CD8-positive, alpha-beta memory T cell (primary cell): ENCODE results near the gene PHACTR2. TPM values are rescaled to one million over a fixed set of nuclear protein-coding genes. Genes with fewer than 3 reads are reported as not detected.
A peak's percentile ranks its signal among the peaks of the same experiment; 100 is the strongest.

Experiments
- CTCF ChIA-PET: fragments of 350-600 bp; sonication (Branson Sonifier 250); formaldehyde crosslinking; loops from one replicate; lab custom pipeline; 2021; ENCODE audit warnings: antibody characterized with exemption; lab: Charles Lee
- POLR2A ChIA-PET: fragments of 350-600 bp; sonication (Branson Sonifier 250); formaldehyde crosslinking; loops from one replicate; lab custom pipeline; 2021; ENCODE audit warnings: antibody characterized with exemption; lab: Charles Lee
- DNase-seq, 5 donors: peaks; one replicate each; pipeline versions ENCODE4 v3.0.0 to v3.0.0-alpha.2; 2020 to 2022; ENCODE audit warnings: mixed read lengths in 1 of 5
- H3K27ac ChIP-seq: one replicate; pipeline ENCODE4 v1.7.0; 2013; ENCODE audit warnings: low read depth, mild to moderate bottlenecking, low read length, moderate library complexity
- H3K27me3 ChIP-seq: 2 replicates; pipeline ENCODE4 v1.7.0; 2013; ENCODE audit warnings: low read length, mild to moderate bottlenecking; ENCODE audit not compliant: insufficient read depth, poor library complexity, severe bottlenecking
- H3K36me3 ChIP-seq: 2 replicates; pipeline ENCODE4 v1.7.0; 2013; ENCODE audit warnings: mild to moderate bottlenecking, low read length, moderate library complexity; ENCODE audit not compliant: insufficient read depth
- H3K4me1 ChIP-seq: 2 replicates; pipeline ENCODE4 v1.7.0; 2013; ENCODE audit warnings: mild to moderate bottlenecking, low read length, moderate library complexity; ENCODE audit not compliant: insufficient read depth
- H3K4me3 ChIP-seq: 2 replicates; pipeline ENCODE4 v1.7.0; 2013; ENCODE audit warnings: mild to moderate bottlenecking, low read length
- H3K9me3 ChIP-seq: 2 replicates; pipeline ENCODE4 v1.7.0; 2013; ENCODE audit warnings: mild to moderate bottlenecking, low read length
- H3K27ac Mint-ChIP-seq, 8 donors: one replicate each; pipeline ENCODE4 v1.8.0; 2020 to 2021; ENCODE audit warnings: mixed read lengths in 8 of 8, mild to moderate bottlenecking in 6 of 8, inconsistent platforms in 3 of 8, moderate library complexity in 3 of 8
- H3K27me3 Mint-ChIP-seq, 2 donors: one replicate each; pipeline ENCODE4 v1.8.0; 2020 to 2021; ENCODE audit warnings: mixed read lengths in 2 of 2, mild to moderate bottlenecking in 1 of 2, moderate library complexity in 1 of 2
- H3K36me3 Mint-ChIP-seq, 3 donors: one replicate each; pipeline ENCODE4 v1.8.0; 2020 to 2021; ENCODE audit warnings: mixed read lengths in 3 of 3, inconsistent platforms in 1 of 3, mild to moderate bottlenecking in 1 of 3
- H3K4me1 Mint-ChIP-seq, 3 donors: one replicate each; pipeline ENCODE4 v1.8.0; 2020 to 2021; ENCODE audit warnings: mixed read lengths in 3 of 3, inconsistent platforms in 1 of 3, mild to moderate bottlenecking in 1 of 3
- H3K4me3 Mint-ChIP-seq, 7 donors: one replicate each; pipeline ENCODE4 v1.8.0; 2020 to 2021; ENCODE audit warnings: mixed read lengths in 7 of 7, mild to moderate bottlenecking in 6 of 7, moderate library complexity in 4 of 7, inconsistent platforms in 2 of 7
- H3K9me3 Mint-ChIP-seq, 5 donors: one replicate each; pipeline ENCODE4 v1.8.0; 2020 to 2022; ENCODE audit warnings: mixed read lengths in 5 of 5, mild to moderate bottlenecking in 3 of 5, moderate library complexity in 2 of 5, inconsistent platforms in 1 of 5
- polyA plus RNA-seq: library from polyadenylated mRNA; unstranded; fragments of 300-500 nt; fragmentation: Illumina TruSeq; gene quantifications from one replicate; pipeline ENCODE4 v1.2.3, GENCODE V29; 2021
- total RNA-seq, 2 experiments: library from RNA; stranded (reverse); gene quantifications; one replicate each; pipeline ENCODE4 v1.2.3, GENCODE V29; 2021

Gene PHACTR2
- total and polyA plus RNA-seq, 3 experiments from 2014 or later = 27.8 to 42.1 (median 29.1) TPM

- peaks cover 0 to 4% (median 0%) of the 10 kb centered on the region in 3 donors for H3K4me1 Mint-ChIP-seq
- H3K27me3 ChIP-seq = no peaks in the 10 kb centered on the region
- H3K27ac Mint-ChIP-seq = peak overlapping the region in 2 of 8 donors; percentile 7 to 18
- H3K27ac ChIP-seq = no peak overlapping the region
- no peaks in the 10 kb centered on the region for H3K27me3 Mint-ChIP-seq
- no peak overlapping the region for H3K4me3 Mint-ChIP-seq
- H3K4me3 ChIP-seq = no peak overlapping the region
- H3K4me1 ChIP-seq = no peaks in the 10 kb centered on the region
- no peaks in the 10 kb centered on the region for H3K9me3 Mint-ChIP-seq
- no peaks in the 10 kb centered on the region for H3K9me3 ChIP-seq
- ChIA-PET CTCF (no interaction called here), POLR2A (no interaction called here)
- no peak for DNase-seq
- H3K36me3 Mint-ChIP-seq = peaks cover 3 to 59% (median 25%) of the 10 kb centered on the region in 3 donors
- H3K36me3 ChIP-seq = no peaks in the 10 kb centered on the region
These were observed 88.4 kb downstream of the PHACTR2 start for GRCh38 chr6:143766185-143766553.

- Mint-ChIP-seq H3K27me3 (no peaks in the 10 kb centered on the region), H3K9me3 (no peaks in the 10 kb centered on the region), H3K4me3 (no peak overlapping the region), H3K36me3 (peaks cover 6 to 60% (median 26%) of the 10 kb centered on the region in 3 donors), H3K4me1 (peaks cover 0 to 4% (median 0%) of the 10 kb centered on the region in 3 donors), H3K27ac (peak overlapping the region in 2 of 8 donors; percentile 5 to 70)
- CTCF ChIA-PET = no interaction called here
- Histone ChIP-seq H3K36me3 (no peaks in the 10 kb centered on the region), H3K4me3 (no peak overlapping the region), H3K27ac (no peak overlapping the region), H3K27me3 (no peaks in the 10 kb centered on the region), H3K4me1 (no peaks in the 10 kb centered on the region), H3K9me3 (no peaks in the 10 kb centered on the region)
- no peak for DNase-seq
- POLR2A ChIA-PET = no interaction called here
These were observed 89.7 kb downstream of the PHACTR2 start for GRCh38 chr6:143767433-143767832.

- Mint-ChIP-seq H3K9me3 (no peaks in the 10 kb centered on the region), H3K27ac (peak overlapping the region in 2 of 8 donors; percentile 39 to 78), H3K4me1 (no peaks in the 10 kb centered on the region), H3K36me3 (peaks cover 16 to 66% (median 31%) of the 10 kb centered on the region in 3 donors), H3K27me3 (no peaks in the 10 kb centered on the region), H3K4me3 (no peak overlapping the region)
- H3K36me3 ChIP-seq = peaks cover 6% of the 10 kb centered on the region
- DNase-seq = no peak
- H3K4me1 ChIP-seq = no peaks in the 10 kb centered on the region
- no peak overlapping the region for H3K4me3 ChIP-seq
- no peak overlapping the region for H3K27ac ChIP-seq
- no peaks in the 10 kb centered on the region for H3K27me3 ChIP-seq
- POLR2A ChIA-PET = no interaction called here
- CTCF ChIA-PET = interaction anchor here (1.1 kb wide), 1 partner anchor 8 kb away, joined by 3 read pairs; no protein-coding TSS in a partner anchor
- H3K9me3 ChIP-seq = no peaks in the 10 kb centered on the region
These were observed 94.6 kb downstream of the PHACTR2 start for GRCh38 chr6:143772116-143773086.

GRCh38 chr6:143773506-143774150 lies 95.9 kb downstream of the PHACTR2 start:
- Histone ChIP-seq H3K4me3 (no peak overlapping the region), H3K27me3 (no peaks in the 10 kb centered on the region), H3K27ac (no peak overlapping the region), H3K4me1 (no peaks in the 10 kb centered on the region), H3K36me3 (peaks cover 6% of the 10 kb centered on the region), H3K9me3 (no peaks in the 10 kb centered on the region)
- peaks cover 16 to 65% (median 32%) of the 10 kb centered on the region in 3 donors for H3K36me3 Mint-ChIP-seq
- no peak for DNase-seq
- CTCF ChIA-PET = interaction anchor here (1.0 kb wide), 1 partner anchor 10 kb away, joined by 3 read pairs; no protein-coding TSS in a partner anchor
- H3K27ac Mint-ChIP-seq = peak overlapping the region in 2 of 8 donors; percentile 14 to 21
- no peaks in the 10 kb centered on the region for H3K4me1 Mint-ChIP-seq
- H3K27me3 Mint-ChIP-seq = no peaks in the 10 kb centered on the region
- H3K4me3 Mint-ChIP-seq = no peak overlapping the region
- H3K9me3 Mint-ChIP-seq = no peaks in the 10 kb centered on the region
- POLR2A ChIA-PET = no interaction called here

- Mint-ChIP-seq H3K36me3 (peaks cover 16 to 66% (median 32%) of the 10 kb centered on the region in 3 donors), H3K4me1 (peaks cover 0 to 5% (median 0%) of the 10 kb centered on the region in 3 donors), H3K27me3 (no peaks in the 10 kb centered on the region), H3K9me3 (no peaks in the 10 kb centered on the region), H3K4me3 (no peak overlapping the region), H3K27ac (no peak overlapping the region)
- no peak for DNase-seq
- Histone ChIP-seq H3K9me3 (no peaks in the 10 kb centered on the region), H3K4me3 (no peak overlapping the region), H3K27ac (no peak overlapping the region), H3K4me1 (no peaks in the 10 kb centered on the region), H3K36me3 (peaks cover 6% of the 10 kb centered on the region), H3K27me3 (no peaks in the 10 kb centered on the region)
- CTCF ChIA-PET = no interaction called here
- POLR2A ChIA-PET = no interaction called here
These were observed 96.6 kb downstream of the PHACTR2 start for GRCh38 chr6:143774347-143774746.

- H3K4me1 Mint-ChIP-seq = peaks cover 0 to 5% (median 0%) of the 10 kb centered on the region in 3 donors
- CTCF ChIA-PET = no interaction called here
- H3K36me3 ChIP-seq = peaks cover 6% of the 10 kb centered on the region
These were observed 97.6 kb downstream of the PHACTR2 start for GRCh38 chr6:143775336-143775735.

GRCh38 chr6:143778926-143779325 lies 101.2 kb downstream of the PHACTR2 start:
- Histone ChIP-seq H3K27me3 (no peaks in the 10 kb centered on the region), H3K36me3 (peaks cover 5% of the 10 kb centered on the region), H3K27ac (no peak overlapping the region), H3K4me3 (no peak overlapping the region), H3K4me1 (no peaks in the 10 kb centered on the region), H3K9me3 (no peaks in the 10 kb centered on the region)
- no peak overlapping the region for H3K4me3 Mint-ChIP-seq
- peak overlapping the region in 4 of 8 donors; percentile 23 to 69 (median 55) for H3K27ac Mint-ChIP-seq
- H3K4me1 Mint-ChIP-seq = peaks cover 0 to 5% (median 0%) of the 10 kb centered on the region in 3 donors
- H3K36me3 Mint-ChIP-seq = peaks cover 20 to 71% (median 31%) of the 10 kb centered on the region in 3 donors
- ChIA-PET POLR2A (no interaction called here), CTCF (no interaction called here)
- no peaks in the 10 kb centered on the region for H3K27me3 Mint-ChIP-seq
- no peak for DNase-seq
- H3K9me3 Mint-ChIP-seq = no peaks in the 10 kb centered on the region

More at GRCh38 chr6:143775336-143775735, 97.6 kb downstream of the PHACTR2 start:
- Histone ChIP-seq H3K9me3 (no peaks in the 10 kb centered on the region), H3K4me1 (no peaks in the 10 kb centered on the region), H3K4me3 (no peak overlapping the region), H3K27me3 (no peaks in the 10 kb centered on the region), H3K27ac (no peak overlapping the region)
- no peak overlapping the region for H3K4me3 Mint-ChIP-seq
- peaks cover 19 to 66% (median 30%) of the 10 kb centered on the region in 3 donors for H3K36me3 Mint-ChIP-seq
- peak overlapping the region in 1 of 8 donors; percentile 21 for H3K27ac Mint-ChIP-seq
- POLR2A ChIA-PET = no interaction called here
- no peaks in the 10 kb centered on the region for H3K9me3 Mint-ChIP-seq
- DNase-seq = no peak
- no peaks in the 10 kb centered on the region for H3K27me3 Mint-ChIP-seq
